NCI-H2227 (cell line): Measurements from ENCODE around the gene BRINP3.

ENCODE experiments used
- DNase-seq: peaks from one replicate; lab custom pipeline; 2025; ENCODE audit not compliant: unreplicated experiment; lab: John Stamatoyannopoulos, UW

Gene BRINP3

GRCh38 chr1:190193508-190194115 is 284.1 kb downstream of the BRINP3 start:
- DNase-seq, result no peak

- no peak for DNase-seq
These were observed 285.0 kb downstream of the BRINP3 start for GRCh38 chr1:190192627-190193026.

GRCh38 chr1:190183588-190183987 is 294.1 kb downstream of the BRINP3 start:
- no peak for DNase-seq

GRCh38 chr1:190179817-190180216 is 297.8 kb downstream of the BRINP3 start:
- DNase-seq, result no peak

- no peak for DNase-seq
These were observed 298.8 kb downstream of the BRINP3 start for GRCh38 chr1:190178827-190179226.

GRCh38 chr1:190177555-190177954 is 300.1 kb downstream of the BRINP3 start:
- DNase-seq, result no peak

- no peak for DNase-seq
These were observed 300.9 kb downstream of the BRINP3 start for GRCh38 chr1:190176776-190177175.

GRCh38 chr1:190175320-190175719 is 302.3 kb downstream of the BRINP3 start:
- no peak for DNase-seq

- no peak for DNase-seq
These were observed 304.8 kb downstream of the BRINP3 start for GRCh38 chr1:190172651-190173430.

- DNase-seq, result no peak
These were observed 307.3 kb downstream of the BRINP3 start for GRCh38 chr1:190170321-190170720.

- DNase-seq, result no peak
These were observed 308.2 kb downstream of the BRINP3 start for GRCh38 chr1:190169311-190170067.

GRCh38 chr1:190168893-190169280 is 308.8 kb downstream of the BRINP3 start:
- DNase-seq, result no peak

GRCh38 chr1:190168116-190168892 is 309.4 kb downstream of the BRINP3 start:
- DNase-seq, result no peak

GRCh38 chr1:190159146-190159545 is 318.5 kb downstream of the BRINP3 start:
- DNase-seq, result no peak

- DNase-seq, result no peak
These were observed 322.9 kb downstream of the BRINP3 start for GRCh38 chr1:190154744-190155143.

- no peak for DNase-seq
These were observed 330.0 kb downstream of the BRINP3 start for GRCh38 chr1:190147616-190148015.

GRCh38 chr1:190144650-190145049 is 333.0 kb downstream of the BRINP3 start:
- no peak for DNase-seq

GRCh38 chr1:190140644-190141043 is 337.0 kb downstream of the BRINP3 start:
- no peak for DNase-seq

GRCh38 chr1:190138702-190139101 is 339.0 kb downstream of the BRINP3 start:
- no peak for DNase-seq

GRCh38 chr1:190138266-190138665 is 339.4 kb downstream of the BRINP3 start:
- DNase-seq, result no peak

- DNase-seq, result no peak
These were observed 348.3 kb downstream of the BRINP3 start for GRCh38 chr1:190129366-190129765.
